WERI-Rb-1 (cell line): Measurements from ENCODE around the gene TGFBI.

Source experiments
- DNase-seq: peaks from one replicate; pipeline ENCODE4 v3.0.0-alpha.2; 2020
- H3K27ac ChIP-seq: fragments of 250-450 bp; sonication (Bioruptor Pico); 2 replicates; pipeline ENCODE4 v1.5.1; 2020; ENCODE audit warnings: mild to moderate bottlenecking, moderate library complexity
- H3K27me3 ChIP-seq: fragments of 250-450 bp; sonication (Bioruptor Pico); 2 replicates; pipeline ENCODE4 v1.5.1; 2021; ENCODE audit warnings: mild to moderate bottlenecking, low read depth, moderate library complexity; ENCODE audit not compliant: insufficient read depth, severe bottlenecking
- H3K36me3 ChIP-seq: fragments of 250-450 bp; sonication (Bioruptor Pico); 2 replicates; pipeline ENCODE4 v1.5.1; 2020; ENCODE audit warnings: mild to moderate bottlenecking, moderate library complexity
- H3K4me3 ChIP-seq: 2 replicates; pipeline ENCODE4 v1.5.1; 2011; ENCODE audit warnings: low read depth, mild to moderate bottlenecking, control low read depth, low read length
- H3K9me3 ChIP-seq: fragments of 250-450 bp; sonication (Bioruptor Pico); 2 replicates; pipeline ENCODE4 v1.5.1; 2021; ENCODE audit warnings: mild to moderate bottlenecking, moderate library complexity; ENCODE audit not compliant: severe bottlenecking
- TF ChIP-seq, protein P1 (sequence below): IDR thresholded peaks from 2 replicates; pipeline ENCODE4 v1.5.1; 2011; ENCODE audit warnings: low read depth, mild to moderate bottlenecking, control low read depth, inconsistent platforms, low read length

TGFBI gene

DNA sequence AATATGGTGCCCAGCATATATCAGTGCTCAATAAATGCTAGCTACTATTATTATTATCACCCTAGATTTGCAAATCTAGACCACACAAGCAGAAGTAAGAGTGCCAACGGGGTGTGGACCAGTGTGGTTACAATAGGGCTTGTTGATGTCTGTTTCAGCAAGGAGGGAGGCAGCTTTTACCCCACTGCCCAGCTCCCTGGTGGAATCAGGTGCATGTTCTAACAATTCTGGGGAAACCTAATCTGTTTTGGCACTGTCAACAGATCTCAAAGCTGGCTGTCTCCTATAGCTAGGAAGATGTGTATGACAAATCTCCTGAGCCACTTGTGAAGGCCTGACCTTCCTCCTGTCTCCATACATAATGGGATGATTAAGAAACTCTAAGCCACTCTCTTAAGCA, 5.7 kb downstream of the TGFBI start:
- DNase-seq: no peak
- H3K27me3 ChIP-seq: no peaks in the 10 kb centered on the region
- TF ChIP-seq, protein P1, sequence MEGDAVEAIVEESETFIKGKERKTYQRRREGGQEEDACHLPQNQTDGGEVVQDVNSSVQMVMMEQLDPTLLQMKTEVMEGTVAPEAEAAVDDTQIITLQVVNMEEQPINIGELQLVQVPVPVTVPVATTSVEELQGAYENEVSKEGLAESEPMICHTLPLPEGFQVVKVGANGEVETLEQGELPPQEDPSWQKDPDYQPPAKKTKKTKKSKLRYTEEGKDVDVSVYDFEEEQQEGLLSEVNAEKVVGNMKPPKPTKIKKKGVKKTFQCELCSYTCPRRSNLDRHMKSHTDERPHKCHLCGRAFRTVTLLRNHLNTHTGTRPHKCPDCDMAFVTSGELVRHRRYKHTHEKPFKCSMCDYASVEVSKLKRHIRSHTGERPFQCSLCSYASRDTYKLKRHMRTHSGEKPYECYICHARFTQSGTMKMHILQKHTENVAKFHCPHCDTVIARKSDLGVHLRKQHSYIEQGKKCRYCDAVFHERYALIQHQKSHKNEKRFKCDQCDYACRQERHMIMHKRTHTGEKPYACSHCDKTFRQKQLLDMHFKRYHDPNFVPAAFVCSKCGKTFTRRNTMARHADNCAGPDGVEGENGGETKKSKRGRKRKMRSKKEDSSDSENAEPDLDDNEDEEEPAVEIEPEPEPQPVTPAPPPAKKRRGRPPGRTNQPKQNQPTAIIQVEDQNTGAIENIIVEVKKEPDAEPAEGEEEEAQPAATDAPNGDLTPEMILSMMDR: no peak
- no peak overlapping the region for H3K4me3 ChIP-seq
- H3K27ac ChIP-seq: no peak overlapping the region
- H3K9me3 ChIP-seq: no peaks in the 10 kb centered on the region
- H3K36me3 ChIP-seq: no peaks in the 10 kb centered on the region

DNA sequence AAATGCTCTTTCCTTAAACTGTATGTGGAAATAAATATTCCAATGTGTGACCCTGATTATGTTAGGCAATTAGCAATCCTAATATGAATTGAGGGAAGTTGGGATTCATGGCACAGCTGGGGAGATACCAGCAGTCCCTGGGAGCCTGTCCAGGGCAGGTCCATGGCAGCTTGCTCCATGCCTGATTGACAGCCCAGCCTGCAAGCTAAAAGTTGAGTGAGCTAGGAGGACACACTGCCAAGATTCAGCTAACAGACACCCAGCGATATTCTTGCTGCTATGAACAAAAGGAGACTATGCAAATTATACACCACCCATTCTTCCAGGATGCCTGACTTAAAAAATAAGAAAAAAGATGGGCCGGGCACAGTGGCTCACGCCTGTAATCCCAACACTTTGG, 6.2 kb downstream of the TGFBI start:
- H3K27ac ChIP-seq: no peak overlapping the region
- H3K27me3 ChIP-seq: no peaks in the 10 kb centered on the region
- no peak overlapping the region for H3K4me3 ChIP-seq
- TF ChIP-seq, protein P1: no peak
- H3K9me3 ChIP-seq: no peaks in the 10 kb centered on the region
- no peaks in the 10 kb centered on the region for H3K36me3 ChIP-seq
- no peak for DNase-seq

DNA sequence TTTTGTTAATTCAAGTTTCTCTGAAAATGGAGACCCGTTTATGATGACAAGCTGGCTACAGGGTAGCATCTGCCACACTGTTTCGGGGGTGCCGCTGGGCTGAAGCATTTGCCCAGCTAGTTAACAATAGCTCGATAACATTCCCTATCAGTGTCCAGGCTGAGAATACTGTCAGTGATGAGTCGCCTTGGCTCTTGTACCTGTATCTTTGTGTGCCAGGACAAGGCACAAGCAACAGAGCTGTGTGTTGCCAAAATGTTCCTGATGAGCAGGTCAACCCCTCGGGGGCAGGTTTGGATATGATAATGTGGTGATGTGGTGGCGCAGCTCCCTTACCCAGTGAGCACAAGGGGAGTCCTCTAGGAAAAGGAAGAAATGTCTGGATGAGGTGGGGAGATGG, 7.0 kb downstream of the TGFBI start:
- no peak for DNase-seq
- TF ChIP-seq, protein P1: no peak
- H3K4me3 ChIP-seq: no peak overlapping the region
- H3K27ac ChIP-seq: no peak overlapping the region
- no peaks in the 10 kb centered on the region for H3K27me3 ChIP-seq
- no peaks in the 10 kb centered on the region for H3K36me3 ChIP-seq
- H3K9me3 ChIP-seq: no peaks in the 10 kb centered on the region

DNA sequence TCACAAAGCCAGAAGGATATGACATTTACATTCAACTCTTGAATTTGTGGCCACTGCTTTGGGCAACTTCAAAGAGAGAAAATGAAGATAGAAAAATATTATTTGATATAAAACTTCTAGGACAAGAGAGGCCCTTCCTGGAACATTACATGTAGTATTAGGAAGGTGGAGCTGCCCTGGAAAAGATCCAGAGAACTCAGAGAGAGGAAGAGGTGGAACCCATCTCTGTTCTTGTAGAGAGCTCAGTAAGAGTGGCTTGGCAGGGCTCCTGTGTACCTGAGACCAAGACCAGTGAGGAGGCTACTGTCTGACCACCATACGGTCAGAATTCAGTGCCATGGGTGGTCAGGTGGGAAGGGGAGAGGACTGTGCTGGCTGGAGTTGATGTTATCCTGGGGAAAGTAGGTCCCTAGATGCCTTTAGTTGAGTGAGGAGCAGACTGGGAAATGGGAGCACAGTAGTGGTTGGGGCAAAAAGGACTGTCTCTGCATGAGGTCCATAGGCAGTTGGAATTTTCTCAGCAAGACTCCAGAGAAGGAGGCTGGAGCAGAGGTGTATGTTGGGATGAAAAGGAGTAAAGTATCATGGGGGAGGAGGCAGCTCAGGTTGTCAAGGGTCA, 7.6 kb downstream of the TGFBI start:
- no peaks in the 10 kb centered on the region for H3K9me3 ChIP-seq
- no peaks in the 10 kb centered on the region for H3K36me3 ChIP-seq
- H3K27ac ChIP-seq: no peak overlapping the region
- no peak overlapping the region for H3K4me3 ChIP-seq
- no peaks in the 10 kb centered on the region for H3K27me3 ChIP-seq
- TF ChIP-seq, protein P1: no peak
- DNase-seq: no peak

DNA sequence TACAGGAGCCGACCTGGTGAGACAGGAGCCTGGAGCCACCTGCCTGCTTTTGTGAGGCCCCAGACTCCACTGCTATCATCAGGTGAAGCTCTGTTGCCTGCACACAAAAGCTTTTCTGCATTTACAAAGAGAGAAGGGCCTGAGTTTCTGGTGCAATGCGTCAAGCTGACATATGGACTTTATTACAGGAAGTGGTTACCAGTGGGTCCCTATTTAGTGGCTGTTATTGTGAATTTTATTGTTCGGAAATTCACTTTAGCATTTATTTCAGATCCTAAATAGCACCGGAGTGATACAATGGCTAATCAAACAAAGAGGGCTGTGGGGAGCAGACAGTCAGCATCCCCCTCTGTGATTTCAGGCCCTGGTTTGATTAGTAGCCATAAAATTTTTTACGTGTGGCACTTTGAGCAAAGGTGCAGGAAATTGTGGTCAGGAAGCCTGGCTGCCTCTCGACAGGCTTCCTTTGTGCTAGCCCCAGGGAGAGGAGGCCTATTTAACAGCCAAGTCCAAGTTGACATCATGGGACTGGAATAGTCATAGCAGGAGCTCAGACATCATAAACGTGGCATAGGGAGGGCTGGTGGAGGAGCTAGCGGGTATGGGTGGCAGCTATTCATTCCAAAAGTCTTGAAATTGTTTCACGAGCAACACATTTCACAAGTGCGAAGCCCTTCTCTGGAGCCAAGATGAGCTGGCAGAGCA, 8.4 kb downstream of the TGFBI start:
- Histone ChIP-seq H3K27me3 (no peaks in the 10 kb centered on the region), H3K9me3 (no peaks in the 10 kb centered on the region), H3K27ac (no peak overlapping the region), H3K36me3 (no peaks in the 10 kb centered on the region), H3K4me3 (no peak overlapping the region)
- no peak for DNase-seq
- TF ChIP-seq, protein P1: no peak
